Fibroblast of upper back skin (primary cell): ENCODE results near the gene KRT73.

Experiments
- DNase-seq: peaks from one replicate; pipeline ENCODE4 v3.0.0-alpha.2; 2013

The KRT73 gene

DNA sequence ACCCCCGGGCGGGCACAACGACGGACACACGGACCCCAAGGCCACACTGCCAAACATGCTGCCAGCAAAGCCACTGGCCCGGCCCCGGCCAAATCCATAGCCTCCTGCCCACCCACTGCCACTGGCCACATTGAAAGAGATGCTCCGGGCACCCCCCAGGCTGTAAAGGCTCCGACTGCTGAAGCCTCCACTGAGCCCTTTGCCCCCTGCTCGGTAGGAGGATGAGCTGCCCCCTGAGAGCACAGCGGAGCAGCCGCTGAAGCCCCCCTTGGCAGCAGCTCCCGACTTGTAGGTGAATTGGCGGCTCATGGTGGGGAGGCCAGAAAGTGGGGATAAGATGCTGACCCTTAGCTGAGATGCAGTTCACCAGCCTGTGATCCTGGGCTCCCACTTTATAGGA is at the start of gene KRT73:
KRT73 (minus strand) TSS at position 344 of the 400 bp plus-strand sequence; CDS start at position 309, 35 bp downstream.
- no peak for DNase-seq

DNA sequence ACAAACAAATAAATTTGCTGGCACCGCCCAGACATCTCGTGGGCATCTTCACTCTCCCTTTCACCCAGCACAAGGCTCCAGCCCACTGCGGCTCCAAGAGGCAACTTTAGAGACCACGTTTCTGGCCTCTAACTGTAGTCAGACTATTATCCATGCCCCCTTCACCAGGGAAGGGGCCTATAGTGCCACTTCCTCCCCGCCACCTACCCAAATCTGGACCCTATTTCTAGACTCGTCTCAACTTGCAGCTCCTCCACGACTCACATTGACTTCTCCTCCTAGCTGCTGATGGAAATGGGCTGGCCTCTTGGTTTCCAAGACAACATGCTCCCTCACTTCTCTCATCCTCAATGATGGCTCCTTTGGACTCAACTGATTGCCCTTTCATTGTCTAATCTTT is 49.6 kb upstream of the KRT73 start:
- DNase-seq = no peak

DNA sequence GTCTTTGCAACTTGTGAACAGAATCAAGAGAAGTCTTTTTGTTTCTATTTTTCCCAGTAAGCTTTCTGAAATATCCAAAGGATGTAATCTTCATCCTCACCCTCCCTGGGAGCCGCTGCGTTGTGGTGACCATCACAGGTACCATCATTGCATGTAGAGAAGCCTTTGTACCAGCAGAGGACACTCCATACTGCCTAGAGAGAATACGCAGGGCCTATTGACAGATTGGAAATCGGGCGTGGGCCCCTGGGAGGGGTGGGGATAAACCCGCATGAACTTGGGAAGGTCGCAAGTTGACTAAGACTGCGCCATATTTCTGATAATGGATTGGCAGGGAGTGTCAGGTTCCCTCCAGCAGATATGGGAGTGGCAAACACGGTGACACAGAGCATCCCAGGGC is 49.1 kb upstream of the KRT73 start:
- no peak for DNase-seq

DNA sequence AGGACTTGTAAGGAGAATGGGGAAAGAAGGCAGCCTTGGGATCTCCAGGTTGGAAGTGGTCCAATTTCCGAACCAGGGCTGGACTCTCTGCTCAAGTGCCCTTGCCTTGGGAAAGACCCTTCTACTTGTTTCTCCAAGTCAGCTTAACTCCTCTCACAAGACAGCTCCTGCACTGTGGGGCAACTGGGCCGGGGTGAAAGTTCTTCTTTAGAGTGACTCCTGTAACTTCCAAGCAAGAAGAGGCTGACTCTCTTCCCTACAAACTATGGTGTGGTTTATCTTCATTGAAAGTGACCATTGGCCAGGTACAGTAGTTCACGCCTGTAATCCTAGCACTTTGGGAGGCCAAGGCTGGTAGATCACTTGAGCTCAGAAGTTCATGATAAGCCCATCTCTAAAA is 48.1 kb upstream of the KRT73 start:
- DNase-seq = no peak

DNA sequence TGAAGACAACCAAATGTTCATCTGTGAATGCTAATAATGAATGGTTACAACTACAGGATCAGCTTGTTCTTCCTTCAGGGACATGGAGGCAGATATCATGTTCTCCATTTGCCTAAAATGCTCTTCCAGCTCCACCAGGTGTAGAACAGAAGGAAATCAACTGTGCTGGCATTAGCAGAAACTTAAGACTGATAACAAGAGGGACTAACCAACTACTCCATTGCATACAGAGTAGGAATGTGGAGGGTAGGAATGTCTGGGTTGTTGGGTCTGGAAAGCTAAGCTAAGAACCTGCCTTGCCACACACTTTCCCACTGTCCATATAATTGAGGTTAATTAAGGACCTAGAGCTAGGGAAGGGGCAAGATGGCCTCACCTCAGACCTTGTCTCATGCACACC is 45.1 kb upstream of the KRT73 start:
- DNase-seq = no peak

DNA sequence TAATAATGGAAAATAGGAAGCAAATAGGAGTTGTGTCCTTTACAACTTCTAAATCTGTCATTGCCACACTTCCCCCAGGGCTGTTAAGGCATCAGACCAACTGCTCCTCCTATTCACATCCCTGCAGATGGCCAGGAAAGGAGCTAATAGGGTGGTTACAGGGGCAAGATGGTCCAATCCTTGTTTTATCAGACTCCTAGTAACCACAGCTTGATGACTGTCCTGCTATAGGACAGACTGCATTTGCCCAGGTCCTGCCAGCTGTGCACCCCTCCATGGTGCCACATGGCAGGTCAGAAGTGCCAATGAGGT is 44.5 kb upstream of the KRT73 start:
- no peak for DNase-seq

DNA sequence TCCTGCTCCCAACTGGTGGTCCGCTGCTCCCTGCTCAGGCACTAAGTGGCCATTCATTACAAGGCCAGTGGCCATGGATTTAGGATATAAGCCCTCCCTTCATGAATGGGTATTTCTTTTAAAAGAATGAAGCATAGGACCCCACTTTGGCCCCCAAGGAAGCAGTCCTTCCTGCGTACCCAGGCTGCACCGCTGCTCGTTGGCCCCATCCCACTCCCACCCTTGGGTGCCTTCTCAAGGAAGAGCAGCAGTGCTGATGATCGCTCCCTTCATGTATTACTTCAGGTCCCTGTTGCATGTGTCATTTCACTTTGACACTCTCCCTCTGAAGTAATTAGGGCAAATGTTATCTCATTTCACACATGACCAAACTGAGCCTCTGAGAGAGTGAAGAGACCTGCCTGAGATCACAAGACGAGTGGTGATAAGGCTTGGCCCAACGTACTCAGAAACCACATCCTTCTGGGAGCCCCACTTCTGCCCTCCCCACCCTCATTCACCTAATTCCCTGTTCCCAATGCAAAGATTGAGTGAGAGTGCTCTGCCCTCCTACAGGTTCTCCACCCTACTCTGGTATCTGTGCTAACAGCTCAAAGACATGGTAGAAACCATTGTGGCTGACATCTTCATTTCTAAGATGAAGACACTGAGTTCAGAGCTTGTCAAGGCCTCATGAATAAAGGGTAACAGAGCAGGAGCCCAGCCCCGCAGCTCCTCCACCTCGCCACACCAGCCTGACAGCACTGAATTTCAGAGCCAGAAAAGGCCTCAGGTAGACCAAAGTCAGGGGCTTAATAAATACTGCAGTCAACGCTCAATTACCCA is 43.9 kb upstream of the KRT73 start:
- no peak for DNase-seq

DNA sequence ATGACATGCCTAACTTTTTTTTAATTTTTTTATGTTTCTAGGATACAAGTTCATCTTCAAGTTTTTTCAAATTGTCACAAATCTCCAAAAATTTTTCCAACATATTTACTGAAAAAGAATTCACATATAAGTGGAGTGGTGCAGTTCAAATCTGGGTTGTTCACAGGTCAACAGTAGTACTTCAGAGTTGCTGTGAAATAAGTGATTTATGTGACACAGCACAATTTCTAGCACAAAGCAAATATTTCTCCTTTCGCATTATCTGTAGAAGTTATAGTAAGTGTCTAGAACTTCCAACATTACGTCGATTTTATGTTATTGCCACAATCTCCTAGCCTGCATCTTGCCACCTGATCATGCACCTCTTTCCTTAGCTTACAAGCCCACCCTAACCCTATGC is 43.3 kb upstream of the KRT73 start:
- DNase-seq = no peak

DNA sequence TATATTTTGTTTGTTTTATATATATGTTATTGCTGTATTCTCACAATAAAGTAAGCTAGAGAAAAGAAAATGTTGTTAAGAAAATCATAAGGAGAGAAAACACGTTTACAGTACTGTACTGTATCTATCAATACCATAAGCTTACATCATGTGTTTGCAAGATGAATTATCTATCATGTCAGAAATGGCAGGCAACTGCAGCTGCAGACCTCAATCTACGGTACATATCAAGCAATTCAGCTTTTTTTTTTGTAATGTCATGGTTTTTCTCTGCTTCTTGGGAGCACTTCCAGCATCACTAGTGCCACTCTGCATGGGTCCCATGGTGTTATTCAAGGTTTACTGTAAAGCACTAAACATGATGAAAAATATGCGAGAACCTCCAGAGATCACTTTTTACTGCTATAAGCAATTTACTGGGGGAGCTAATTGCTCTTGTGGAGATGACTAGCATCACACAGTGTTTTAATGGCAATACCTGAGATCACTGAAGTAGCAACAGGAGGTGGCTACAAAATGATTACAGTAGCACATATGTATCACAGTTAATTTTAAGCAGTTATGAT is 42.7 kb upstream of the KRT73 start:
- DNase-seq = no peak

DNA sequence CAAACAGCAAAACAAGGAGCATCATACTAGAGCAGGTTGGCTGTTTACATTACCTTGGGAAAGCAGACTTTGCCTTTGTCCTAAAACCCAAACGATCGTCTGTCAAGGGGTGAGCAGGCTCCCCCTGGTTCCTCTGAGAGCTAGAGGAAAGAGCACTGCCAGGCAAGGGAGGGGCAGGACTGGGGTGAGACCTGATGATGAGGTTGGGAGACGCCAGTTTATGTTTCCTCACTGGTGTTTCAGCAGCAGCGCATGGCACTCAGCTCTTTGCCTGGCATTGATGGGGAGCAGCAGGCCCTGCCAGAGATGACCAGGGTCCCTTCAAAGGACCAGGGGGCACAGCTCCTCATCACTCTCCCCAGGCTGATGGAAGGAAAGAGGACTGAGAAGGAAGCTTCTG is 41.6 kb upstream of the KRT73 start:
- no peak for DNase-seq

DNA sequence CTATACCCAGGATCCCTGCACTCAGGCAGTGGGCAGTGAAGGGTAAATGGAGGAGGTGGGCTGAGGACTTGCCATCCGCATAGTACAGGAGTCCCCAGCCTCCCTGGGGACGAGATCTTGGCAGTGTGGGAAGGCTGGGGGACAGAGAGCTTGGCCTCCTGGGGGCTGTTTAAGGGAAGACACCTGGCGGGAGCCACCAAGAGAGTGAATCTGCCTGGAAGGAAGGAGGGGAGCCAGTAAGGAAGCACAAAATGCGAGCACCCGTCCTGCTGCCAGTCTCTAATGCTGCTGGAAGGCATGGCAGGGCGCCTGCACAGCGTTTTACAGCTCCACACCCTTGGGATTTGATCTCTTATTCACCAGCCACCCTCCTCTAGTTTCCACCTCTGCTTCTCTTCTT is 41.0 kb upstream of the KRT73 start:
- DNase-seq = no peak

DNA sequence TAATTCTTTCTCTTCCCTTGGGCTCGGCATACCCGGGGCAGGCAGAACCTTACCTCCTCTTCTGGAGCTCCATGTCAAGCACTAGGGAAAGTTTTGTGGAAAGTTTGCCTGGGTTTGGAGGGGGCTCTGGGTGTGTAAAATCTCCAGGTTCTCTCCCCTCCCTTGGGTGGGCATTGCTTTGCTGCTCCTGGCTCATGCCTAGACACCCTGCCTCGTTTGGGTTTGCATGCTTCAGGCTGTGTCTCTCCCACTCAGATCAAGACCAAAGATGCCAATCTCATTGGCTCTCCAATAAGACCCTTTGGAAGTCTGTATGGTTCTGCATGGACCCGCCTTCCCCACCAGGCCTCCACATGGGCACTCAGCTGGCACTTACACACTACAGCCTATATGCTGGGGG is 39.8 kb upstream of the KRT73 start:
- no peak for DNase-seq

DNA sequence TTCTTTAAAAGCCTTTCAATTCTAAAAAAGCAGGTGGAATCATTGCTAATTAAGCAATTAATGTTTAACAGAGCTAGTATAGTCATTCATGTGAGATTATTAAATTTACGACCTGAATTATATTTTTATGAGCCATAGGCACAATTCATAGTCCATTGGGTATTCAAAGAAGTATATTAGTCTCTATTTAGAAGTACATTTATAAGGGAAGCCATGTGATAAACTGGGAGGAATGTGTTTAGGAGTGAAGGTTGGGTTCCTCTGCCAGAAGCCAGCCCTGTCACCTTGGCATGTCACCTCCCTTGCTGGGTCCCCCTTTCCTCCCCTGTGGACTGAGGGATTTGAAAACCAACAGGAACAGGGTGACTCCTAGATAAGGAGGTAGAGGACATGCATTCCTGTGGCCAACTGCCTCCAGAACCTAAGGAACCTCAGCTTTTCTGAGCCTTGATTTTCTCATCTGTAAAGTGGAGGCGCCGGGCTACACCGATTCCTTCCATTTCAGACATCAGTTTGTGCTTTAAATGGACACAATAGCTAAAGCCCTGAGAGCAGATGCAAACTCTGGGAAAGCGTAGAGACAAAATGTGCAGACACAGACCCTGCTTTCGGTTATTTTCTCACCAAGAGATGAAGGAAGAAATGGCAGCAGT is 39.0 kb upstream of the KRT73 start:
- no peak for DNase-seq

DNA sequence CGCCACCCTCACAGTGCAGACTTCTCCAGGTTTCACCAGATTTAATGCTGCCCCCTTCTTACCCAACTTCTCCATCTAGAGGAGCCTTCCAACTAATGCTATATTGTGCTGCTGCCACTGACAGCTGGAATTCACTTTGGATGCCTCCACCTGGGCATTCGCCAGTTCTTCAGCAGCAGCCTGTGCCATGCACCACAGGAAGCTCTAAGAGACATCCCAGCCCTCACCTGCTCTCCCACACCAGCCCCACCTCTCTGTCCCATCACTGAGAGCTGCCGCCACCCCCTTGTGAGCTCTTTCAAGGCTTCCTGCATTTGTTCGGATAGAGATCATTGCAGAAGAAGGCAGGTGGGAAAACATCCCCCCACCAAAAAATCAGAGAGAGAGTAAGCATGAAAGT is 38.3 kb upstream of the KRT73 start:
- DNase-seq = no peak

DNA sequence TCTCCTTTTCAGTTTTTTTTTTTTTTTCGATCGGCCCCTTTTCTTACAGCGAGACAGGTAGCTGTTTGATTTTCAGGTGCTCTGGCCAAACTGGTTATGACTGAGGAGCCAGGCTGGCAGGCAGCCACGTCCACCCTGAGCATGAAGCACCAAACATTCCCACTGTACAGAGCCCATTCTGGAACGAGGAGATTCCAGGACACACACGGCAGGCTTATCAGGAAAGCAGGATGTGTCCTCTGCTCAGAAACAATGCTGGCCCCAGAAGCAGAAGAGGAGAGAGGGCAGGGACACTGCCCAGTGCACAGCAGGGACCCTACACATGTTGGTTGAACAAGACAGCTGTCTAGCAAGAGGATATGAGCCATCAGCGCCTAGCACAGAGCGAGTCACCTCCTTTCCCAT is 37.4 kb upstream of the KRT73 start:
- DNase-seq = no peak

DNA sequence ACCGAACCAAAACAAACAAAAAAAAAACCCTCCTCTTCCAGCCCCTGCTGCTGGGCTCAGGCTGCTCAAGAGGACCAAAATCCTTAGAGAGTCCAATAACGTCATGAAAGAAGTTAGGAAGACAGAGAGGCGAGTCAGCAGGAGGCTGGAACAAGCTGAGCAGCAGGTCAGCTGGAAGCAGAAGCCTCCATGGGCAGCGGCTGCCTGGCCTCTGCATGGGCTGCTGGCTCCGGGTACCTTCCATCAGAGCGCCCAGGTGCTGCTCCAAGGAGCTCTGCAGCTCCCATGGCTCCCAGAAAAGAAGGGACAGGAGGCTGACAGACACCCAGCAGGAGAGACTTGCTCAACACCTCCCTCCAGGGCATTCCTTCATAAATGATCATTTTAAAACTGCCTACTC is 36.9 kb upstream of the KRT73 start:
- no peak for DNase-seq

DNA sequence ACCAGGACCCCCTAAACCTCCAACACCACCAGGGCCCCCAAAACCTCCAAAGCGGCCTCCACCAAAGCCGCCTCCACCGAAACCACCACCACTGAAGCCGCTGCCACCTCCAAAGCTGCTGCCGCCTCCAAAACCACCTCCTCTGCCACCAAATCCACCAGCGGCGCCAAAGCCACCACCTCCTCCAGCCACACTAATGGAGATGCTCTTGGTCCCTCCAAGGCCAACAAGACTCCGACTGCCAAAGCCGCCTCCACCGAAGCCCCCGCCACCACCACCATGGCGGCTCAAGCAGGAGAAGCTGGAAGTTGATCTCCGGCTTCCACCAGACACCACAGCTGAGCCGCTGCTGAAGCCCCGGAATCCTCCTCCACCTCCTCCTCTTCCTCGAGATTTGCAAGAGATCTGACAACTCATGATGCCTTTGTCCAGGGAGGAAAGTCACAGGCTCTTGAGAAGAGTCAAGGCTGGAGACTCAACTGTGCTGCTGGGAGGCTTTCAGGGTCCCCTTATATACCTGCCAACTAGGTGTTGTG is 33.4 kb upstream of the KRT73 start, which contains the start of gene KRT2:
KRT2 (minus strand) TSS at position 486 of the 536 bp plus-strand sequence; CDS start at position 417, 69 bp downstream.
- no peak for DNase-seq

DNA sequence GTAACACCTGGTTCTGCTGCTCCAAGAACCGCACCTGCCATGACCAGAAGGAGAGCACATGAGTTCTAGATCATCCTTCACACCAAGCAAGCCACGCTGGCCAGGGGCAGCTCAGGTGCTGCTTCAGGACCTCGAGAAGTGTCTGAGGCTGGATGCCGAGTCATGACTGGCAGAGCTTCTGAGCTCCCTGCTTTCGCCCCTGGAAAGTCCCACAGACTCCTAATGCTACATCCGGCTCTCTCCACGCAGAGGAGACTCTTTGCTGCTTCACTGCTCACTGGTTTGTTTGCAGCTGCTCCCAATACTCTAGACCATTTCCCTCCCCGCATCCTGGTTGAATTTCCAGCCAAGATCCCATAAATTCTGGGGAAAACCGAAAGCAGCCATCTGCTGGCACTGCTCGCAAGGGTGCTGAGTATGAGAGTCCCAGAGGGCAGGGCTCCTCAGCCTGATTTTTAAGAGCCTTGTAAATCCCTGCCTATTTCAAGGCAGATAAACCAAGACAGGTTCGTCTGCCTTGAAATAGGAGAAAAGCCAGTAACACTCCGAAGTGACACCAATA is 32.2 kb upstream of the KRT73 start:
- no peak for DNase-seq

DNA sequence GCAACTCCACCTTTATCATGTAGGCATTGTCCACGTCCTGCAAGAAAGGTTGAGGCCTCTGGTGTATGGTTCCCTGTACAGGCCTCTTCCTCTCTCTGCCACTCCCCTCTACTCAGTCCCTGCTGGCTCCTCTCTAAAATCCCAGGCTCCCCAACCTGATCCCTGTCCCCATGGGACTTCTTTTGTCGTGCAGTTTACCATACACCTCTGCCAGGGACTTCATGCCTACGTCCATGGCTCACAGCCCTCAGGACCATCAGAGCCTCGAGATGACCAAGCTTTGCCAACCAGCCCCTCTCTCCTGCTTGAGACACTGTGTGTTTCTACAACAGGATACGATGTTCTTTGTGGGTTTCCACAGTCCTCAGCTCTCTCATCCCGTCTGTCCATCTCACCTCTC is 30.7 kb upstream of the KRT73 start:
- DNase-seq = no peak

DNA sequence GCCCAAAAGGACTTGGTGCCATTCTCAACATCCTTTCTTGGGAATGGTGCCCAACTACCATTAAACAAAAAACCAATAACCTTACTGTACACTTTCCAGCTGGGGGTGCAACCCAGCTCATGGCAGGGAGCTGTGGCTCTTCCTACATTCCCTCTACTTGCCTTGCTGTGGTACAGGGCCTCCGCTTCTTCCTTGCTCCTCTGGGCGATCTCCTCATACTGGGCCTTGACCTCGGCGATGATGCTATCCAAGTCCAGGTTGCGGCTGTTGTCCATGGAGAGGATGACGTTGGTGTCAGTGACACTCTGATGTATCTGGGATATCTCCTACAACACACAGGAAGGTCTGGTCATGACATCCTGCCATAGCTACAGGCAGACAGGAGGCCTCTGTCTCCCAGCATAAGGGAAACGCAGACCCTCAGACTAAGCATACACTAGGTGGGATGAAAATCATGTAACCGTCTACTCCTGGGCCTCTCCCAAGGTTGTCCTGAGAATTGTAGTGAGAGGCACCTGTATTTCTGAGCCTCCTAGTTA is 29.7 kb upstream of the KRT73 start:
- no peak for DNase-seq

DNA sequence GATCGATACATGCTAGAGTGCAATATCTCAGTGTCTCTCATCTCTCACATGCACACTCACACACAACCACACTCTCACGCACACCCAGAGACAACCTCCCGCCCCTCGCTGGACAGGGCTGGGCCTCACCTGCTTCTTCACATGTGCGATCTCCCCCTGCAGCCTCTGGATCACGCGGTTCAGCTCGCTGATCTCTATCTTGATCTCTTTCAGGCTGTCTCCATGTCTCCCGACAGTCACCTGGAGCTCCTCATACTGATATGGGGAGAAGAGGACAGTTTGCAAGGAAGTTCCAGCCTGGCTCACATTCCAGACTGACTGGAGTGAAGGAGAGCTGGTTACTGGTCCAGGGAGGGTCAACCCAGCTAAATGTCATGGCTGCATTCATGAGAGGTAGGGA is 29.2 kb upstream of the KRT73 start:
- DNase-seq = no peak

DNA sequence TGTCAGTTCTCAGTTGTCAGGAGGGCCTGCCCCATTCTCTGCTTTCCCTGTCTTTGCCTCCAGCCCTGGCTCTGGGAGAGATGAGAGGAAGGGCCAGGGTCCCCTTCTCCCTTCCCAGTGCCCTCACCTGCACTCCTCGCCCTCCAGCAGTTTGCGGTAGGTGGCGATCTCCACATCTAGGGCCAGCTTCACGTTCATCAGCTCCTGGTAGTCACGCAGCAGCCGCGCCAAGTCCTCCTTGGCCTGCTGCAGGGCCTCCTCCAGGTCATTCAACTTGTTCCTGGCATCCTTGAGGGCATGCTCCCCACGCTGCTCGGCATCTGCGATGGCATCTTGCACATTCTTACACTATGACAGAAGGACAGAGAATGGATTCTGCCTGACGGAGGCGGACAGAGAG is 28.3 kb upstream of the KRT73 start:
- DNase-seq = no peak

DNA sequence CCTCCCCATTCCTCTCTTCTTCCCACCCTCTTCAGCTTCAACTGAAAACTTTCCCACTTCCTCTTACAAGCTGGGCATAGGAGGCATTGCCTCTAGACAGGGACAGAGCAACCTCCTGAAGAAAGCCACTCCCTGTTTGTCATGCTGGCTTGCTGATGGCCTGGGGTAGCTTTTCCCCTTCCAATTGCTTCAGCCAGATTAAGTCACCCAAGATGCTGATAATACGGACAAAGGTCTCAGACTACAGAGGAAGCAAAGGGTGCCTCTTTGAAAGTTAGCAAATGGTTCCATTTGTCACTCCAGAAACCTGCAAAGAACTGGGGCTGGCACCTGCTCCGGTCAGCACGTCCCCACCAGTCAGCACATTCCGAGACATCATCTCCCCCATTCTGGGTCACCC is 27.6 kb upstream of the KRT73 start:
- no peak for DNase-seq
